ENCODE results near the gene ZNF212.
"Not testable (repeated sequence)": the region's sequence is repeated elsewhere in the genome, so short reads cannot be mapped to it uniquely, and the experiment has no call there.

ZNF212 gene

GRCh38 chr7:149252378-149252777 is 12.9 kb downstream of the ZNF212 start:
- no peak for DNase-seq (ENCODE audit: low read depth)

GRCh38 chr7:149253665-149254064 is 14.2 kb downstream of the ZNF212 start:
- DNase-seq (ENCODE audit: low read depth): no peak

- no peak for DNase-seq (ENCODE audit: low read depth)
Measured at GRCh38 chr7:149254181-149254858, 14.9 kb downstream of the ZNF212 start.

- no peak for DNase-seq (ENCODE audit: low read depth)
Measured at GRCh38 chr7:149255174-149255573, 15.7 kb downstream of the ZNF212 start.

GRCh38 chr7:149256568-149256967 is 17.1 kb downstream of the ZNF212 start:
- no peak for DNase-seq (ENCODE audit: low read depth)

GRCh38 chr7:149257146-149257545 is 17.7 kb downstream of the ZNF212 start:
- DNase-seq (ENCODE audit: low read depth): no peak

GRCh38 chr7:149261316-149261828 is 21.9 kb downstream of the ZNF212 start:
- no peak for DNase-seq (ENCODE audit: low read depth)

- DNase-seq (ENCODE audit: low read depth): peak; percentile 68
Measured at GRCh38 chr7:149261829-149262617, 22.6 kb downstream of the ZNF212 start, which contains the start of gene ZNF783. Gene ZNF783, plus strand, starts transcription at chr7:149262196. Its CDS starts 138 bp downstream, at chr7:149262334.

- no peak for DNase-seq (ENCODE audit: low read depth)
Measured at GRCh38 chr7:149266451-149266850, 27.0 kb downstream of the ZNF212 start.

GRCh38 chr7:149267733-149268132 is 28.3 kb downstream of the ZNF212 start:
- no peak for DNase-seq (ENCODE audit: low read depth)

- DNase-seq (ENCODE audit: low read depth): not testable (repeated sequence)
Measured at GRCh38 chr7:149274424-149274823, 35.0 kb downstream of the ZNF212 start.

GRCh38 chr7:149277871-149278270 is 38.4 kb downstream of the ZNF212 start:
- no peak for DNase-seq (ENCODE audit: low read depth)

- DNase-seq (ENCODE audit: low read depth): no peak
Measured at GRCh38 chr7:149278396-149278795, 38.9 kb downstream of the ZNF212 start.

- no peak for DNase-seq (ENCODE audit: low read depth)
Measured at GRCh38 chr7:149279111-149279743, 39.8 kb downstream of the ZNF212 start.

- DNase-seq (ENCODE audit: low read depth): no peak
Measured at GRCh38 chr7:149280151-149280550, 40.7 kb downstream of the ZNF212 start.

- DNase-seq (ENCODE audit: low read depth): no peak
Measured at GRCh38 chr7:149280661-149281507, 41.4 kb downstream of the ZNF212 start.

- DNase-seq (ENCODE audit: low read depth): no peak
Measured at GRCh38 chr7:149281508-149282330, 42.3 kb downstream of the ZNF212 start.

GRCh38 chr7:149282331-149282655 is 42.8 kb downstream of the ZNF212 start:
- DNase-seq (ENCODE audit: low read depth): no peak

GRCh38 chr7:149283321-149283720 is 43.9 kb downstream of the ZNF212 start:
- DNase-seq (ENCODE audit: low read depth): no peak

- no peak for DNase-seq (ENCODE audit: low read depth)
Measured at GRCh38 chr7:149284343-149284742, 44.9 kb downstream of the ZNF212 start.

Measured in stimulated activated CD8-positive, alpha-beta memory T cell treated with anti-CD3 and anti-CD28 coated beads, Interleukin-15, amount 100 ng/mL, for 1 hour (primary cell).